ENCODE data around the gene VPS37C. TPM values are rescaled to one million over a fixed set of nuclear protein-coding genes. Genes with fewer than 3 reads are reported as not detected.
"Not testable (repeated sequence)": the region's sequence is repeated elsewhere in the genome, so short reads cannot be mapped to it uniquely, and the experiment has no call there.

The VPS37C gene
- 1 to 10 TPM; 5.4 to 5.6 TPM for total RNA-seq

DNA sequence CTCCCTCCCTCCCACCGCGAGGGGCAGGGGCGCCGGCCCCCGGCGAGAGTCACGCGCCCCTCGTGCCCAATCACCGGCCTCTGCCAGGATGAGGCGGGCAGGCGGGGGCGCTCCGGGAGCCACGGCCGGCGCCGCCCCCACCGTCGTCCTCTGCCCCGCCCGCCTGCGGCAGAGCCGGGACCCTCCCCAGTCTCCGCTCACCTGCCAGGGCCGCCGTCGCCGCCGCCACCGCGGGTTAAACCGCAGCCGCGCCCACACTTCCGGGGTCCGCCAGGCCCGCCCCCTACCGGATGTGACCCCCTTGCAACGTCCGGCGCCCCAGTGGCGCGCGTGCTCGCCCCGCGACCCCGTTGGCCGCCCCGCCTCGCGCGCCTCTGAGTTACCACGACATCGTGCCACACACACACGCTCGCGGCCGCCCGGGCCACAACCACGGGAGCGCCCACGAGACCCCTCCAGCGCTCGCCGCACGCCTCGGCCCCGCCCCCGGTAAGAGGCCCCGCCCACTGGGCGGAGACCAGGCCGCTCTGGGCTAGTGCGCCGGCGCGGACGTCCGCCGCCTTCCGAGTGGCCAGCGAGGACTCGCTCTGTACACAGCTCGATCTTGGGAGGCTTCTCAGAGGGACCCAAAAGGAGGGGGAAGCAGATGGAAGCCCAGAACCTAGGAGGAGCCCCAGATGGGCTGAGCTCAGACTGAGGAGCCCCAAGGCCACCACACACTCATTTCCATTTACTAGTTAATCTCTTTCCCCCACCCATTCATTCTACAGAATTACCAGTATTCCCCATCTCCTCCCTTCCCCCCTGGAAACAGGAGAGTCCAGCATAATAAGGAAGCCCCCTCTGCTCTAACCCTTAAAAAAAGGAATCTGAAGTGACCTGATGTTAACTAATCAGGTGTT is at the start of gene VPS37C:
Gene VPS37C, minus strand, starts transcription at position 237 of the 902 bp plus-strand sequence. CDS start 22,597 bp downstream, outside the sequence.
- H3K36me3 Mint-ChIP-seq, result peaks cover 4% of the 10 kb centered on the region
- DNase-seq (peak; percentile 92), ATAC-seq (peak; percentile 87)
- no peaks in the 10 kb centered on the region for H3K9me3 Mint-ChIP-seq (ENCODE audit: low read depth)
- H3K27me3 Mint-ChIP-seq, result no peaks in the 10 kb centered on the region
- peak within 1 kb of the TSS; percentile 95 for H3K27ac Mint-ChIP-seq
- CTCF ChIA-PET, result interaction anchor here (0.9 to 1.7 kb wide), 5 partner anchors 26 to 192 kb away, joined by 3 to 4 read pairs (median 3); no protein-coding TSS in a partner anchor
- H3K4me3 Mint-ChIP-seq, result peak within 1 kb of the TSS; percentile 84
- H3K4me1 Mint-ChIP-seq, result peaks cover 53% of the 10 kb centered on the region

DNA sequence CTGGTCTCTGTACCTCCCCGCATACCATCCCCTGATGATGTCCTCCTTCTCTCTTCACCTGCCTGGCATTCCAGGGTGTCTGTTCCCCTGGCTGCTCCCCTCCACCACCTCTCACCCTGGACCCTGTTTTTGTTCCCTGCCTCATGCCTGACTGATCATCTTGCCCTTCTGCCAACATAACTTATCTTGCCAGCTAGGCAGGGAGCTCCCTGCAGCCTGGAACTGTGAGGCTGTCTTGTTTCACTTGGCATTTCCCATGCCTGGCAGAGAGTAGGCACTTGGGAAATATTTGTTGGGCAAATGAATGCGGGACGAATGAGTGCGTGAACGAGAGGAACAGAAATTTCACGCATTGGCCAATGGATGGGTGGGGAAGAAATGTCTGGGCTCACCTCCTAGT is 49.4 kb upstream of the VPS37C start:
- H3K36me3 Mint-ChIP-seq; H3K27ac Mint-ChIP-seq; CTCF ChIA-PET; ATAC-seq; H3K4me3 Mint-ChIP-seq; DNase-seq; H3K4me1 Mint-ChIP-seq; H3K9me3 Mint-ChIP-seq (ENCODE audit: low read depth); H3K27me3 Mint-ChIP-seq: not testable (repeated sequence)

DNA sequence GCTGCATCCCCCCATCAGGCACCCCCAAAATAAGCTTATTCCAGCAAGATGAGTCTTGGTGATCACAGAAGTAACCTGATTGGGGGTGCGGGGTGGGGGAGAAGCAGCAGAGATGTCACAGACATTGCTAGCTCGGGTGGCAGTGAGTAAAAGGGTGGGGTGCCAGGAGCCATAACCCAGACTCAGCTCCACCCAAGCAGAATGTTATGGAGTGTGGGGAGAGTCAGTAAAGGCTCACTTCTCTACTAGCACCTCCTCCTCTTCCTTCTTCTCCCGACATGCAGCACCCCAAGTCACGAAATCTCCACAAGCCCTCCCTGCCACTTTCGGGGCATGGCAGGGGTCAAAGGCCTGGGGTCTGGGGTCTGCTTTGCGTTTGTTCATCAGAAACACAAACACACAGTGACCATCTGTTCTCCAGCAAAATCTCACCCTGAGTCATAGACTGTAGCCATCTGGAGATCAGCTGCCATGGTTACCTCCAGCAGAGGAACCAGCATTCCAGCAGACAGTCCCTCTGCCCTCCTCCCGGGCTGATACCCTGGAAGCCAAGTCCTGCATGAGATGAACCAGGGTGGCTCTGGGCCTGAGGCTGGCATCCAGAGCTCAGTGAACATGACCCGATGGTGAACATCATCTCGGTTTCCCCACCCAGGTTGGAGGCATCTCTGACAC is 46.5 kb upstream of the VPS37C start:
- H3K27me3 Mint-ChIP-seq; H3K4me1 Mint-ChIP-seq; CTCF ChIA-PET; H3K36me3 Mint-ChIP-seq; H3K4me3 Mint-ChIP-seq; H3K9me3 Mint-ChIP-seq (ENCODE audit: low read depth); H3K27ac Mint-ChIP-seq; DNase-seq; ATAC-seq: not testable (repeated sequence)

DNA sequence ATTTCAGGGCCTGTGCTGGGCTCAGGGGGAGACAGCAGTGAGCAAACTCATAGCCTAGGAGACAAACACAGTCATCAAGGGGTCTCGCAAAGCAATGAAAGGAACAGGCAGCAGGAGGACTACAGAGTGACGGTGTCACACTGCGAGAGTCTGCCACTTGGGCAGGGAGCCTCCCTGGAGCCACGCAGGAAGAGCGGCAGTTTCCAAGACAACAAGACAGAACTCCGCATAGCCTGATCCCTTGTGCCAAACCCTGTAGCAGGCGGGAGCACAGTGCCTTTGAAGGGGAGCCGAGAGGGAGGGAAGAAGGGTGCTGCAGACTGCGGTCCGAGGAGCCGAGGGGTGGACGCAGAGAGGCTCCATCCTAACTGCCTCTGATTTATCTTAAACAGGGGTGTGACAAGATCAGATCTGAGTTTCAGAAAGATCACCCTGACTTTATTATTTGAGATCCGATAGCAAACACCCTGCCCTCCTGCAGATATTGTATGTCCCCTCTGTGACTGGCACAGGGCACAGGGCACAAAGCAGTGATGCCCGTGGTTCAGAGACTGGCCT is 43.4 kb upstream of the VPS37C start:
- H3K9me3 Mint-ChIP-seq (ENCODE audit: low read depth); DNase-seq; CTCF ChIA-PET; H3K27ac Mint-ChIP-seq; H3K36me3 Mint-ChIP-seq; H3K4me1 Mint-ChIP-seq; H3K4me3 Mint-ChIP-seq; ATAC-seq: not testable (repeated sequence)
- H3K27me3 Mint-ChIP-seq, result peaks cover 27% of the 10 kb centered on the region

- H3K9me3 Mint-ChIP-seq (ENCODE audit: low read depth); H3K4me3 Mint-ChIP-seq; H3K36me3 Mint-ChIP-seq; H3K4me1 Mint-ChIP-seq; DNase-seq; CTCF ChIA-PET; ATAC-seq; H3K27ac Mint-ChIP-seq: not testable (repeated sequence)
- H3K27me3 Mint-ChIP-seq, result peaks cover 27% of the 10 kb centered on the region
Measured at GRCh38 chr11:61203873-61204272, 42.6 kb upstream of the VPS37C start.

GRCh38 chr11:61202950-61203746 is 41.9 kb upstream of the VPS37C start, which contains the start of gene PGA3:
Gene PGA3 (plus strand): TSS chr11:61203515. CDS start chr11:61203565, 50 bp downstream.
- H3K27ac Mint-ChIP-seq; DNase-seq; H3K36me3 Mint-ChIP-seq; H3K4me3 Mint-ChIP-seq; H3K9me3 Mint-ChIP-seq (ENCODE audit: low read depth); CTCF ChIA-PET; H3K4me1 Mint-ChIP-seq; ATAC-seq: not testable (repeated sequence)
- peaks cover 27% of the 10 kb centered on the region for H3K27me3 Mint-ChIP-seq

DNA sequence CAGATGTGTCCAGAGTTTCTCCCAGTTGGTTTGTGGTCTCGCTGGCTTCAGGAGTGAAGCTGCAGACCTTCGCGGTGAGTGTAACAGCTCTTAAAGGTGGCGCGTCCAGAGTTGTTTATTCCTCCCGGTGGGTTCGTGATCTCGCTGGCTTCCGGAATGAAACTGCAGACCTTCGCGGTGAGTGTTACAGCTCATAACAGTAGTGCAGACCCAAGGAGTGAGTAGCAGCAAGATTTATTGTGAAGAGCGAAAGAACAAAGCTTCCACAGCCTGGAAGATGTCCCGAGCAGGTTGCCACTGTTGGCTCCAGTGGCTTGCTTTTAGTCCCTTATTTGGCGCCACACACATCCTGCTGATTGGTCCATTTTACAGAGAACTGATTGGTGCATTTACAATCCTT is 40.2 kb upstream of the VPS37C start:
- no peak overlapping the region for H3K27ac Mint-ChIP-seq
- no peak overlapping the region for H3K4me3 Mint-ChIP-seq
- H3K36me3 Mint-ChIP-seq, result no peaks in the 10 kb centered on the region
- H3K4me1 Mint-ChIP-seq, result peaks cover 4% of the 10 kb centered on the region
- CTCF ChIA-PET, result no interaction called here
- H3K9me3 Mint-ChIP-seq (ENCODE audit: low read depth), result peaks cover 2% of the 10 kb centered on the region
- ATAC-seq (peak; percentile 16), DNase-seq (no peak)
- H3K27me3 Mint-ChIP-seq, result peaks cover 31% of the 10 kb centered on the region

DNA sequence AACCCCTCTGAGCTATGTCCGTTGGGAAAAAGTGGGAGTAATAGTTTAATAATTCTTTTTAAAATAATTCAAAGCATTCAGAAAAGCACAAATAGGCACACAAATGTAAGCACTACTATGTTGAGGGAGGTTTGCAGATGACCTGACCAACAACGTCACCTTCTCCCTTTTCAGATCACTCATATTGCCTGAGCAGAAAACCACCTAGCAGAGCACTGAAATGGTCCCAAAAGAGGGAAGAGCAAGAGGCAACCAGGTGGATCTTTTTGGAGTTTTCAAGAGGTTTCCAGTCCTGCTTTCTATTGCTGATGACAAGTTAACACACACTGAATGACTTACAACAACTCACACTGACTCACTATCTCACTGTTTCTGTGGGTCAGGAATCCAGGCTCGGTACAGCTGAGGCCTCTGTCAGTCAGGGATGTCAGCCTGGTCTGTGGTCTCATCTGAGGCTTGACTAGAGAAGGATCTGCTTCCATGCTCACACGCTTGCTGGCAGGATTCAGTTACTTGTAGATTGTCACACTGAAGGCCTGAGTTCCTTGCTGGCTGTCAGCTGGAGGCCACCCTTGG is 37.8 kb upstream of the VPS37C start:
- DNase-seq, result no peak
- Mint-ChIP-seq H3K9me3 (ENCODE audit: low read depth) (peaks cover 2% of the 10 kb centered on the region), H3K27me3 (peaks cover 40% of the 10 kb centered on the region), H3K4me3 (no peak overlapping the region), H3K36me3 (no peaks in the 10 kb centered on the region), H3K4me1 (peaks cover 4% of the 10 kb centered on the region), H3K27ac (no peak overlapping the region)
- ATAC-seq, result no peak
- CTCF ChIA-PET, result no interaction called here

GRCh38 chr11:61198361-61198760 is 37.1 kb upstream of the VPS37C start:
- peaks cover 2% of the 10 kb centered on the region for H3K9me3 Mint-ChIP-seq (ENCODE audit: low read depth)
- H3K27ac Mint-ChIP-seq, result no peak overlapping the region
- no peaks in the 10 kb centered on the region for H3K36me3 Mint-ChIP-seq
- peaks cover 42% of the 10 kb centered on the region for H3K27me3 Mint-ChIP-seq
- peaks cover 4% of the 10 kb centered on the region for H3K4me1 Mint-ChIP-seq
- H3K4me3 Mint-ChIP-seq, result no peak overlapping the region
- DNase-seq (no peak), ATAC-seq (no peak)
- CTCF ChIA-PET, result no interaction called here

DNA sequence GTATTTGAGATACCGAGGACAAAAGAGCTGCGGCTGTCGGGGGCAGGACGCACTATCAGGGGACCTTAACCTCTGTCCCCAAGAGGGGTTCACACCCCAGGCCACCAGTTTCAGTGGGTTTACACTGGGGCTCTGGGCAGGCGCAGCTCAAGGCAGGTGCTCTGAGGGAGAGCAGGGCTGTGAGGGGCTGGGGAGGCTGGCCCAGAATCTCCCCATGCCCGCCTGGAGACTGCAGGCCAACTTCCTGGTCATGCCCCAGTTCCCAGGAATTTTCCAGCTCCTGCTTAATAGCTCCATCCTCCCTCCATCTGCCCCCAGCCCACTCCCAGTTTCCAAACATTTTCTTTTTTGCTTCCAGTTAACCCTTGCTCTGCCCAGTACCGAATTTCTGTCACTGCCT is 34.5 kb upstream of the VPS37C start:
- peaks cover 2% of the 10 kb centered on the region for H3K9me3 Mint-ChIP-seq (ENCODE audit: low read depth)
- no peak for ATAC-seq
- H3K36me3 Mint-ChIP-seq, result no peaks in the 10 kb centered on the region
- no peaks in the 10 kb centered on the region for H3K4me1 Mint-ChIP-seq
- CTCF ChIA-PET, result interaction anchor here (0.7 to 1.8 kb wide), 2 partner anchors 8 to 308 kb away, joined by 3 to 7 read pairs; no protein-coding TSS in a partner anchor
- H3K27me3 Mint-ChIP-seq, result peaks cover 34% of the 10 kb centered on the region
- H3K27ac Mint-ChIP-seq, result no peak overlapping the region
- H3K4me3 Mint-ChIP-seq, result no peak overlapping the region
- no peak for DNase-seq

GRCh38 chr11:61194981-61195695 is 33.9 kb upstream of the VPS37C start:
- ATAC-seq (no peak), DNase-seq (no peak)
- CTCF ChIA-PET, result interaction anchor here (0.7 to 1.8 kb wide), 2 partner anchors 8 to 307 kb away, joined by 3 to 7 read pairs; no protein-coding TSS in a partner anchor
- H3K9me3 Mint-ChIP-seq (ENCODE audit: low read depth), result peaks cover 2% of the 10 kb centered on the region
- H3K27ac Mint-ChIP-seq, result no peak overlapping the region
- H3K4me3 Mint-ChIP-seq, result no peak overlapping the region
- no peaks in the 10 kb centered on the region for H3K36me3 Mint-ChIP-seq
- peaks cover 30% of the 10 kb centered on the region for H3K27me3 Mint-ChIP-seq
- no peaks in the 10 kb centered on the region for H3K4me1 Mint-ChIP-seq

- CTCF ChIA-PET, result interaction anchor here (0.7 kb wide), 1 partner anchor 456 kb away, joined by 3 read pairs; no protein-coding TSS in a partner anchor
- no peak for ATAC-seq
- H3K27ac Mint-ChIP-seq, result no peak overlapping the region
Measured at GRCh38 chr11:61194169-61194671, 33.0 kb upstream of the VPS37C start.

More at GRCh38 chr11:61194169-61194671, 33.0 kb upstream of the VPS37C start:
- peaks cover 2% of the 10 kb centered on the region for H3K9me3 Mint-ChIP-seq (ENCODE audit: low read depth)
- no peaks in the 10 kb centered on the region for H3K4me1 Mint-ChIP-seq
- DNase-seq, result no peak
- peaks cover 30% of the 10 kb centered on the region for H3K27me3 Mint-ChIP-seq
- no peaks in the 10 kb centered on the region for H3K36me3 Mint-ChIP-seq
- no peak overlapping the region for H3K4me3 Mint-ChIP-seq

Measured in activated CD8-positive, alpha-beta memory T cell treated with anti-CD3 and anti-CD28 coated beads, Interleukin-2, amount 10 ng/mL, durations not matched to agents 7 days and 5 days (primary cell).